Mesendoderm (in vitro differentiated cells): ENCODE data around the gene CLIC6.

Experiments
- DNase-seq: peaks from one replicate; pipeline ENCODE4 v3.0.0; 2013
- H2AK5ac ChIP-seq: 2 replicates; pipeline ENCODE4 v1.6.1; 2013; ENCODE audit warnings: low read length, inconsistent platforms
- H2BK120ac ChIP-seq: 2 replicates; pipeline ENCODE4 v1.6.1; 2013; ENCODE audit warnings: low read depth, mild to moderate bottlenecking, low read length, moderate library complexity, mixed read lengths
- H2BK15ac ChIP-seq: replicated peaks from 2 replicates; pipeline ENCODE4 v1.6.1; 2013; ENCODE audit warnings: low read depth, mild to moderate bottlenecking, moderate library complexity
- H2BK5ac ChIP-seq: 2 replicates; pipeline ENCODE4 v1.6.1; 2013; ENCODE audit warnings: low read length, inconsistent platforms
- H3K18ac ChIP-seq: 2 replicates; pipeline ENCODE4 v1.6.1; 2013; ENCODE audit warnings: mild to moderate bottlenecking, low read length, mixed read lengths
- H3K23ac ChIP-seq: one replicate; pipeline ENCODE4 v1.6.1; 2013; ENCODE audit warnings: low read length
- H3K27ac ChIP-seq: 2 replicates; pipeline ENCODE4 v1.5.1; 2013; ENCODE audit warnings: low read depth, mild to moderate bottlenecking, inconsistent platforms, low read length, moderate library complexity
- H3K27me3 ChIP-seq: 2 replicates; pipeline ENCODE4 v1.6.1; 2013; ENCODE audit warnings: low read length, control low read depth, mild to moderate bottlenecking, inconsistent platforms; ENCODE audit not compliant: insufficient read depth, poor library complexity
- H3K36me3 ChIP-seq: 2 replicates; pipeline ENCODE4 v1.6.1; 2013; ENCODE audit warnings: low read length, inconsistent platforms; ENCODE audit not compliant: control insufficient read depth, insufficient read depth
- H3K4ac ChIP-seq: one replicate; pipeline ENCODE4 v1.6.1; 2013; ENCODE audit warnings: low read depth, mild to moderate bottlenecking, low read length, moderate library complexity
- H3K4me1 ChIP-seq: 2 replicates; pipeline ENCODE4 v1.6.1; 2013; ENCODE audit warnings: low read depth, low read length, inconsistent platforms; ENCODE audit not compliant: control insufficient read depth
- H3K4me2 ChIP-seq: 2 replicates; pipeline ENCODE4 v1.6.1; 2013; ENCODE audit warnings: low read length
- H3K4me3 ChIP-seq: 2 replicates; pipeline ENCODE4 v1.5.1; 2013; ENCODE audit warnings: mild to moderate bottlenecking, low read length
- H3K56ac ChIP-seq: one replicate; pipeline ENCODE4 v1.6.1; 2013; ENCODE audit warnings: low read length
- H3K79me1 ChIP-seq: 2 replicates; pipeline ENCODE4 v1.6.1; 2013; ENCODE audit warnings: low read length, inconsistent platforms
- H3K79me2 ChIP-seq: 2 replicates; pipeline ENCODE4 v1.6.1; 2013; ENCODE audit warnings: mild to moderate bottlenecking, low read length; ENCODE audit not compliant: control insufficient read depth, insufficient read depth
- H3K9ac ChIP-seq: 2 replicates; pipeline ENCODE4 v1.6.1; 2013; ENCODE audit warnings: low read length, inconsistent platforms
- H4K5ac ChIP-seq: one replicate; pipeline ENCODE4 v1.6.1; 2013; ENCODE audit warnings: low read length
- H4K8ac ChIP-seq: one replicate; pipeline ENCODE4 v1.6.1; 2013; ENCODE audit warnings: low read depth, mild to moderate bottlenecking, control low read depth, low read length, moderate library complexity
- WGBS: extraction: QIAGEN DNeasy Blood & Tissue Kit; methylation state at CpG from one replicate; pipeline ENCODE4 v1.1.7; 2013; ENCODE audit warnings: low lambda C conversion rate, missing lambda C conversion rate; ENCODE audit not compliant: insufficient coverage; ENCODE audit errors: extremely low coverage; 5-methylcytosine and 5-hydroxymethylcytosine counted together

The CLIC6 gene

GRCh38 chr21:34648739-34649297 lies 20.0 kb upstream of the CLIC6 start:
- Histone ChIP-seq H4K8ac (no peak overlapping the region), H3K9ac (no peak overlapping the region), H3K27me3 (no peaks in the 10 kb centered on the region), H3K79me1 (no peaks in the 10 kb centered on the region), H3K4me1 (no peaks in the 10 kb centered on the region), H3K23ac (no peak overlapping the region), H2BK5ac (no peak overlapping the region), H3K18ac (no peak overlapping the region), H4K5ac (no peak overlapping the region), H2BK120ac (no peak overlapping the region), H3K56ac (no peak overlapping the region), H3K36me3 (no peaks in the 10 kb centered on the region), H3K27ac (no peak overlapping the region), H3K79me2 (no peaks in the 10 kb centered on the region), H3K4me2 (no peak overlapping the region), H3K4ac (no peak overlapping the region), H2BK15ac (no peak overlapping the region), H2AK5ac (no peak overlapping the region), H3K4me3 (no peak overlapping the region)
- no CpG with 5 or more reads among the region's 6 CpGs for WGBS
- DNase-seq: no peak

- H2BK15ac ChIP-seq: no peak overlapping the region
- no peaks in the 10 kb centered on the region for H3K27me3 ChIP-seq
These were observed 19.4 kb upstream of the CLIC6 start for GRCh38 chr21:34649400-34649799.

DNA sequence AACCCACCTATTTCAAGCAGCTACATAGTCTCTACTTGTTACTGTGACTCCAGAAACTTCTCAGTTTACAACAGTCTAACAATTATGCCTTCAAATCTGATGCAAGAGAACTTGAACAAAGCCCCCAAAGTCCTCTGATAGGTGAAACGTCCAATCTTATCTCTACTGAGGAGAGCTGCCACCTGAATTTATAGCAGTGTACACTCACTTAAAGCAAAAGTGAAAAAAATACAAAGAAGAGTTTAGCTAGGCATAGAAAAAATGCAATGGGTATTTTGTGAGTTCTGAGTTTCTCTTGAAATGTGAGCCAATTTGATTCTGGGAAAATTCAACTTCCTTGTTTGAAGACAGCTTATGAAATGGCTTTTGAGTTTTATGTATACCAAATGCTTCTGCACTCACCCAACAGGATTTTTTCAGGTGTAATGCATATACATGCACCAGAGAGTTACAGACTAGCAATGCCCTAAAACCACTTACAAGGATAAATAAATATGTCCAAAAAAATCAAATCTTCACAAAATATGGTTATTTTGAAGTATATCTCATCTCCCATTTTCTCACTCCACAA lies 17.8 kb upstream of the CLIC6 start:
- Histone ChIP-seq H3K79me2 (no peaks in the 10 kb centered on the region), H3K4me1 (no peaks in the 10 kb centered on the region), H2BK15ac (no peak overlapping the region), H3K27me3 (no peaks in the 10 kb centered on the region), H3K9ac (no peak overlapping the region), H3K4ac (no peak overlapping the region), H3K36me3 (no peaks in the 10 kb centered on the region), H3K79me1 (no peaks in the 10 kb centered on the region), H3K18ac (no peak overlapping the region), H4K8ac (no peak overlapping the region), H3K4me3 (no peak overlapping the region), H3K27ac (no peak overlapping the region), H3K56ac (no peak overlapping the region), H2AK5ac (no peak overlapping the region), H3K4me2 (no peak overlapping the region), H2BK120ac (no peak overlapping the region), H4K5ac (no peak overlapping the region), H2BK5ac (no peak overlapping the region), H3K23ac (no peak overlapping the region)
- no CpG with 5 or more reads among the region's 1 CpG for WGBS
- no peak for DNase-seq

More at GRCh38 chr21:34649400-34649799, 19.4 kb upstream of the CLIC6 start:
- H2BK120ac ChIP-seq: no peak overlapping the region
- no peak overlapping the region for H3K4me3 ChIP-seq
- no peaks in the 10 kb centered on the region for H3K4me1 ChIP-seq
- H2AK5ac ChIP-seq: no peak overlapping the region
- H2BK5ac ChIP-seq: no peak overlapping the region
- H3K79me2 ChIP-seq: no peaks in the 10 kb centered on the region
- no CpG with 5 or more reads among the region's 3 CpGs for WGBS
- no peak overlapping the region for H3K56ac ChIP-seq
- H3K18ac ChIP-seq: no peak overlapping the region
- no peak overlapping the region for H3K27ac ChIP-seq
- H3K23ac ChIP-seq: no peak overlapping the region
- no peak for DNase-seq
- no peaks in the 10 kb centered on the region for H3K79me1 ChIP-seq
- H3K36me3 ChIP-seq: no peaks in the 10 kb centered on the region
- no peak overlapping the region for H3K4ac ChIP-seq
- no peak overlapping the region for H4K8ac ChIP-seq
- H4K5ac ChIP-seq: no peak overlapping the region
- no peak overlapping the region for H3K9ac ChIP-seq
- H3K4me2 ChIP-seq: no peak overlapping the region

- H3K27ac ChIP-seq: no peak overlapping the region
- H4K5ac ChIP-seq: no peak overlapping the region
- no peak overlapping the region for H4K8ac ChIP-seq
- WGBS: no CpG with 5 or more reads among the region's 1 CpG
- no peak overlapping the region for H2BK5ac ChIP-seq
- H3K4ac ChIP-seq: no peak overlapping the region
- no peak overlapping the region for H3K18ac ChIP-seq
- no peak for DNase-seq
- H2BK15ac ChIP-seq: no peak overlapping the region
- no peaks in the 10 kb centered on the region for H3K79me1 ChIP-seq
- H2AK5ac ChIP-seq: no peak overlapping the region
- no peaks in the 10 kb centered on the region for H3K36me3 ChIP-seq
- no peak overlapping the region for H3K4me3 ChIP-seq
- H3K56ac ChIP-seq: no peak overlapping the region
- no peak overlapping the region for H3K23ac ChIP-seq
- no peak overlapping the region for H2BK120ac ChIP-seq
- H3K4me2 ChIP-seq: no peak overlapping the region
- no peaks in the 10 kb centered on the region for H3K4me1 ChIP-seq
- no peaks in the 10 kb centered on the region for H3K27me3 ChIP-seq
- H3K79me2 ChIP-seq: no peaks in the 10 kb centered on the region
- H3K9ac ChIP-seq: no peak overlapping the region
These were observed 17.2 kb upstream of the CLIC6 start for GRCh38 chr21:34651642-34652041.

DNA sequence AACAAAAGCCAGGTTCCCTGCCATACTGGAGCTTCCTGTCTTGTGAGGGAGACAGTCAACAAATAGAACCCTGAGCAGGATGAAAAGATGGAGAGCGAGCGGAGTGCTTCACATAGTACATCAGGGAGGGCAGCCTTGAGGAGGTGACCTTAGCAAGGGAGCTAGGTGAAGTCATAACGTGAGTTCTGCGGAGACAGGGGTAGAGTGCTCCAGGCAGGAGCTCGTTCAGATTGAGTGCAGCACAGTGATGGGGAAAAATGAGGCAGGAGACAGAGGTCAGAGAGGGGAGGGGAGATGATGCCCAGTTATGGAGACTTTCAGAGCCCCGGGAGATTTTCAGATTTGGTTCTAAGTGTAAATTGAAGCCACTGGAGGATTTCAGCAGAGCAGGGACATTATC lies 15.3 kb upstream of the CLIC6 start:
- Histone ChIP-seq H3K4me2 (no peak overlapping the region), H2BK15ac (no peak overlapping the region), H2AK5ac (no peak overlapping the region), H3K27me3 (no peaks in the 10 kb centered on the region), H3K79me2 (no peaks in the 10 kb centered on the region), H3K27ac (no peak overlapping the region), H2BK5ac (no peak overlapping the region), H3K4me1 (no peaks in the 10 kb centered on the region), H3K4ac (no peak overlapping the region), H4K5ac (no peak overlapping the region), H4K8ac (no peak overlapping the region), H3K36me3 (no peaks in the 10 kb centered on the region), H3K18ac (no peak overlapping the region), H2BK120ac (no peak overlapping the region), H3K56ac (no peak overlapping the region), H3K79me1 (no peaks in the 10 kb centered on the region), H3K9ac (no peak overlapping the region), H3K23ac (no peak overlapping the region), H3K4me3 (no peak overlapping the region)
- no CpG with 5 or more reads among the region's 6 CpGs for WGBS
- no peak for DNase-seq

DNA sequence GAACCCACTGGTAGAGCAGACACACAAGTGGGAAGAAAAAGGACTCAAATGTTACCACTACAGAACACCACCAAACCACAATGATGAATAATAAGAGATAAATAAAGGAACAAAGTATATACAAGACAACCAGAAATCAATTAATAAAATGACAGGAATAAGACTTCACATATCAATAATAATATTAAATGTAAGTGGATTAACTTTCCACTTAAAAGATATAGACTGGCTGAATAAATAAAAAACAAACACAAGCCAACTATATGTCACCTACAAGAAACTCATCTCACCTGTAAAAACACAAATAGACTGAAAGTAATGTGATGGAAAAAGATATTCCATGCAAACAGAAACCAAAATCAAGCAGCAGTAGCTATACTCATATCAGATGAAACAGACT lies 6.9 kb upstream of the CLIC6 start:
- no peak overlapping the region for H2BK120ac ChIP-seq
- H4K5ac ChIP-seq: no peak overlapping the region
- no peak overlapping the region for H3K23ac ChIP-seq
- no peaks in the 10 kb centered on the region for H3K79me1 ChIP-seq
- no peak overlapping the region for H3K4me2 ChIP-seq
- no peak overlapping the region for H3K18ac ChIP-seq
- no peak overlapping the region for H3K4me3 ChIP-seq
- no peak overlapping the region for H3K9ac ChIP-seq
- H2BK5ac ChIP-seq: no peak overlapping the region
- no peaks in the 10 kb centered on the region for H3K27me3 ChIP-seq
- H4K8ac ChIP-seq: no peak overlapping the region
- no peaks in the 10 kb centered on the region for H3K79me2 ChIP-seq
- no peak overlapping the region for H2AK5ac ChIP-seq
- no peak overlapping the region for H3K27ac ChIP-seq
- DNase-seq: no peak
- H3K4me1 ChIP-seq: no peaks in the 10 kb centered on the region
- no peak overlapping the region for H2BK15ac ChIP-seq
- no peak overlapping the region for H3K56ac ChIP-seq
- H3K4ac ChIP-seq: no peak overlapping the region
- no peaks in the 10 kb centered on the region for H3K36me3 ChIP-seq
